CD4-positive, alpha-beta T cell (primary cell): ENCODE data around the gene ACADVL. TPM values are rescaled to one million over a fixed set of nuclear protein-coding genes. Genes with fewer than 3 reads are reported as not detected.

ENCODE experiments used
- ATAC-seq: fragments of 200-7000 bp; cut with Tn5 transposase; one replicate; pipeline ENCODE4 v1.10.0; 2022; ENCODE audit warnings: mild to moderate bottlenecking; ENCODE audit not compliant: poor library complexity
- CTCF ChIA-PET: fragments of 350-600 bp; sonication (Branson Sonifier 250); formaldehyde crosslinking; loops from one replicate; lab custom pipeline; 2021; ENCODE audit warnings: antibody characterized with exemption, inconsistent platforms; lab: Charles Lee
- POLR2A ChIA-PET: fragments of 350-600 bp; sonication (Branson Sonifier 250); formaldehyde crosslinking; loops from one replicate; lab custom pipeline; 2021; ENCODE audit warnings: antibody characterized with exemption, inconsistent platforms; lab: Charles Lee
- DNase-seq, 14 experiments: peaks; one replicate each; pipeline ENCODE4 v3.0.0-alpha.2; 2013 to 2020; ENCODE audit warnings: mixed read lengths in 2 of 14
- H3K27ac ChIP-seq, 2 donors: one replicate each; pipeline versions ENCODE4 v1.5.1 to v1.7.0; 2013; ENCODE audit warnings: low read length in 2 of 2, low read depth in 1 of 2, mild to moderate bottlenecking in 1 of 2
- H3K27me3 ChIP-seq, 2 experiments: 1 replicate in 1 of 2; 2 replicates in 1 of 2; pipeline versions ENCODE4 v1.6.1 to v1.7.0; 2013; ENCODE audit warnings: low read length in 2 of 2, control low read depth in 1 of 2, mild to moderate bottlenecking in 1 of 2, moderate library complexity in 1 of 2; ENCODE audit not compliant: insufficient read depth in 2 of 2, control insufficient read depth in 1 of 2
- H3K36me3 ChIP-seq: one replicate; pipeline ENCODE4 v1.6.1; 2013; ENCODE audit warnings: low read length, control low read depth; ENCODE audit not compliant: insufficient read depth
- H3K4me1 ChIP-seq: one replicate; pipeline ENCODE4 v1.6.1; 2013; ENCODE audit warnings: low read length, control low read depth; ENCODE audit not compliant: insufficient read depth
- H3K4me3 ChIP-seq: one replicate; pipeline ENCODE4 v1.5.1; 2013; ENCODE audit warnings: mild to moderate bottlenecking, low read length, moderate library complexity
- H3K9me3 ChIP-seq, 2 experiments: 1 replicate in 1 of 2; 2 replicates in 1 of 2; pipeline versions ENCODE4 v1.6.1 to v1.7.0; 2013; ENCODE audit warnings: low read length in 2 of 2, mild to moderate bottlenecking in 2 of 2, control low read depth in 1 of 2, moderate library complexity in 1 of 2; ENCODE audit not compliant: control insufficient read depth in 1 of 2, insufficient read depth in 1 of 2
- H3K27ac Mint-ChIP-seq: one replicate; pipeline ENCODE4 v1.8.0; 2020; ENCODE audit warnings: mixed read lengths
- H3K27me3 Mint-ChIP-seq: one replicate; pipeline ENCODE4 v1.8.0; 2021; ENCODE audit warnings: mixed read lengths
- H3K36me3 Mint-ChIP-seq: one replicate; pipeline ENCODE4 v1.8.0; 2021; ENCODE audit warnings: low read depth, mixed read lengths
- H3K4me1 Mint-ChIP-seq: one replicate; pipeline ENCODE4 v1.8.0; 2021; ENCODE audit warnings: low read depth, mixed read lengths
- H3K4me3 Mint-ChIP-seq: one replicate; pipeline ENCODE4 v1.8.0; 2020; ENCODE audit warnings: mild to moderate bottlenecking, mixed read lengths
- H3K9me3 Mint-ChIP-seq: one replicate; pipeline ENCODE4 v1.8.0; 2020; ENCODE audit warnings: mixed read lengths
- CTCF ChIP-seq: fragments of 200-600 bp; IDR thresholded peaks from one replicate; pipeline ENCODE4 v1.8.0; 2022; ENCODE audit warnings: antibody characterized with exemption, mild to moderate bottlenecking
- intact Hi-C, 2 experiments: fragments of 100-400 bp; cut with DNase I in 1 of 2; cut with micrococcal nuclease in 1 of 2; formaldehyde crosslinking; loops; one replicate each; pipeline versions ENCODE4 v1.15.1 to v1.9.0; 2023 to 2025; cut with DNase I, micrococcal nuclease
- microRNA-seq: library from miRNA; unstranded; fragments of <30 nt; microRNA quantifications from one replicate; pipeline ENCODE4 v1.2.0, GENCODE V29; 2021; ENCODE audit warnings: borderline microRNAs expressed, borderline replicate concordance
- total RNA-seq, 174 experiments: library from RNA in 2 of 174; stranded (reverse) in 2 of 174; gene quantifications; one replicate each; pipeline ENCODE4 v1.2.3 and lab custom pipeline; 2021 to 2026

Gene ACADVL
- total RNA-seq, 2 experiments from 2014 or later = 237 to 257 TPM

- Histone ChIP-seq H3K9me3 (peaks cover 0 to 7% of the 10 kb centered on the region in 2 experiments), H3K27me3 (peaks cover 11 to 13% of the 10 kb centered on the region in 2 experiments), H3K27ac (no peak overlapping the region), H3K4me3 (no peak overlapping the region), H3K36me3 (no peaks in the 10 kb centered on the region), H3K4me1 (peaks cover 21% of the 10 kb centered on the region)
- H3K27ac Mint-ChIP-seq = no peak overlapping the region
- no peaks in the 10 kb centered on the region for H3K9me3 Mint-ChIP-seq
- peaks cover 15% of the 10 kb centered on the region for H3K27me3 Mint-ChIP-seq
- H3K4me3 Mint-ChIP-seq = no peak overlapping the region
- POLR2A ChIA-PET = interaction anchor here (0.7 kb wide), 1 partner anchor 10 kb away, joined by 4 read pairs; no protein-coding TSS in a partner anchor
- intact Hi-C loops = no loop called here
- DNase-seq (no peak), ATAC-seq (no peak)
- peaks cover 22% of the 10 kb centered on the region for H3K4me1 Mint-ChIP-seq
- TF ChIP-seq CTCF = no peak
- CTCF ChIA-PET = interaction anchor here (1.0 kb wide), 2 partner anchors 29 to 46 kb away, joined by 3 to 4 read pairs; no protein-coding TSS in a partner anchor
- no peaks in the 10 kb centered on the region for H3K36me3 Mint-ChIP-seq
Measured at GRCh38 chr17:7266784-7267183, 47.0 kb downstream of the ACADVL start.

Small RNA genes lying within 50 kb of the gene (microRNA-seq; reads per million reads assigned to microRNA genes)
- 631 reads per million, percentile 82 among the genes with 10 or more reads in this experiment for gene MIR324

Other genes with a start within 250 kb of the ACADVL start
- gene ALOX12, start 223.9 kb upstream of the ACADVL start, total RNA-seq = not detected
- gene RNASEK, start 207.3 kb upstream of the ACADVL start, total RNA-seq = 10 to 100 TPM; 96.8 to 98.9 TPM
- gene BCL6B, start 196.9 kb upstream of the ACADVL start, total RNA-seq = not detected
- gene SLC16A13, start 183.9 kb upstream of the ACADVL start, total RNA-seq = 1 to 10 TPM; 2.3 to 2.4 TPM
- 1 to 10 TPM; 1.1 to 1.4 TPM for gene SLC16A11, start 175.8 kb upstream of the ACADVL start, total RNA-seq
- under 1 TPM; 0.59 to 0.96 TPM for gene CLEC10A, start 139.7 kb upstream of the ACADVL start, total RNA-seq
- gene ASGR2, start 105.1 kb upstream of the ACADVL start, total RNA-seq = under 1 TPM; 0.20 to 0.36 TPM
- gene ASGR1, start 40.6 kb upstream of the ACADVL start, total RNA-seq = under 1 TPM; 0.64 to 0.85 TPM
- gene DLG4, start 102 bp upstream of the ACADVL start, total RNA-seq = 10 to 100 TPM; 10.2 to 11.0 TPM
- 10 to 100 TPM; 40.9 to 41.3 TPM for gene DVL2, start 14.6 kb downstream of the ACADVL start, total RNA-seq
- 1 to 10 TPM; 4.5 to 5.1 TPM for gene PHF23, start 19.5 kb downstream of the ACADVL start, total RNA-seq
- gene GABARAP, start 22.5 kb downstream of the ACADVL start, total RNA-seq = 100 to 1,000 TPM; 182 to 195 TPM
- 10 to 100 TPM; 79.3 to 80.7 TPM for gene CTDNEP1, start 31.8 kb downstream of the ACADVL start, total RNA-seq
- 10 to 100 TPM; 20.1 to 21.3 TPM for gene ELP5, start 32.3 kb downstream of the ACADVL start, total RNA-seq
- 1 to 10 TPM; 1.1 to 1.2 TPM for gene CLDN7, start 42.5 kb downstream of the ACADVL start, total RNA-seq
- gene SLC2A4, start 61.8 kb downstream of the ACADVL start, total RNA-seq = not detected
- under 1 TPM in 1 of 2 experiments, not detected in 1; 0.56 TPM for gene YBX2, start 74.7 kb downstream of the ACADVL start, total RNA-seq
- 100 to 1,000 TPM; 471 to 480 TPM for gene EIF5A, start 87.7 kb downstream of the ACADVL start, total RNA-seq
- gene GPS2, start 95.4 kb downstream of the ACADVL start, total RNA-seq = 100 to 1,000 TPM; 122 to 140 TPM
- 10 to 100 TPM; 29.0 to 30.8 TPM for gene NEURL4, start 109.4 kb downstream of the ACADVL start, total RNA-seq
- 100 to 1,000 TPM; 565 to 575 TPM for gene ACAP1, start 116.6 kb downstream of the ACADVL start, total RNA-seq
- 1 to 10 TPM; 1.3 to 1.6 TPM for gene KCTD11, start 132.2 kb downstream of the ACADVL start, total RNA-seq
- gene TMEM95, start 135.2 kb downstream of the ACADVL start, total RNA-seq = not detected
- 10 to 100 TPM; 11.0 to 12.4 TPM for gene TNK1, start 161.2 kb downstream of the ACADVL start, total RNA-seq
- gene PLSCR3, start 174.6 kb downstream of the ACADVL start, total RNA-seq = 10 to 100 TPM; 66.3 to 70.3 TPM
- gene TMEM256, start 184.2 kb downstream of the ACADVL start, total RNA-seq = 10 to 100 TPM; 29.0 to 29.4 TPM
- gene NLGN2, start 187.9 kb downstream of the ACADVL start, total RNA-seq = 1 to 10 TPM; 7.6 to 8.4 TPM
- not detected for gene SPEM1, start 200.4 kb downstream of the ACADVL start, total RNA-seq
- not detected for gene SPEM2, start 205.7 kb downstream of the ACADVL start, total RNA-seq
- not detected for gene SPEM3, start 208.9 kb downstream of the ACADVL start, total RNA-seq
- gene TMEM102, start 215.5 kb downstream of the ACADVL start, total RNA-seq = 1 to 10 TPM; 6.8 to 7.1 TPM
- 1 to 10 TPM; 1.5 to 1.7 TPM for gene FGF11, start 219.6 kb downstream of the ACADVL start, total RNA-seq
- 1 to 10 TPM; 1.6 to 2.2 TPM for gene CHRNB1, start 225.1 kb downstream of the ACADVL start, total RNA-seq